SK-N-SH treated with all-trans-retinoic acid at 6 μM for 48 hours (cell line): ENCODE results near the gene AGBL1.

Experiments used
- ATAC-seq: fragments of 200-7000 bp; cut with Tn5 transposase; 3 replicates; pipeline ENCODE4 v1.9.1; 2020; ENCODE audit warnings: mild to moderate bottlenecking, moderate library complexity
- ARNTL ChIP-seq: fragments of 450-650 bp; formaldehyde crosslinking; IDR thresholded peaks from 2 replicates; pipeline ENCODE4 v1.5.0; 2020; ENCODE audit warnings: low read depth, mild to moderate bottlenecking, moderate library complexity, borderline replicate concordance
- BACH2 ChIP-seq: fragments of 250-450 bp; sonication (Bioruptor Pico); IDR thresholded peaks from 2 replicates; pipeline ENCODE4 v1.9.0; 2021; ENCODE audit warnings: mild to moderate bottlenecking, borderline replicate concordance
- CSDC2 ChIP-seq: fragments of 250-450 bp; sonication (Bioruptor Pico); IDR thresholded peaks from 2 replicates; pipeline ENCODE4 v1.5.0; 2020; ENCODE audit warnings: mild to moderate bottlenecking, moderate library complexity
- ESRRG ChIP-seq: fragments of 250-450 bp; sonication (Bioruptor Pico); IDR thresholded peaks from 2 replicates; pipeline ENCODE4 v1.6.1; 2021; ENCODE audit warnings: mild to moderate bottlenecking
- OSR1 ChIP-seq: fragments of 250-450 bp; sonication (Bioruptor Pico); IDR thresholded peaks from 2 replicates; pipeline ENCODE4 v1.8.0; 2022; ENCODE audit warnings: moderate library complexity, mild to moderate bottlenecking, inconsistent platforms
- PPARA ChIP-seq: fragments of 250-450 bp; sonication (Bioruptor Pico); IDR thresholded peaks from 2 replicates; pipeline ENCODE4 v1.5.0; 2020; ENCODE audit warnings: mild to moderate bottlenecking, borderline replicate concordance
- RARB ChIP-seq: fragments of 250-450 bp; sonication (Bioruptor Pico); IDR thresholded peaks from 2 replicates; pipeline ENCODE4 v1.8.0; 2021; ENCODE audit warnings: mild to moderate bottlenecking, moderate library complexity
- SNAI2 ChIP-seq: fragments of 250-450 bp; sonication (Bioruptor Pico); IDR thresholded peaks from 2 replicates; pipeline ENCODE4 v1.5.0; 2020; ENCODE audit warnings: mild to moderate bottlenecking, moderate library complexity
- TCF4 ChIP-seq: fragments of 250-450 bp; sonication (Bioruptor Pico); IDR thresholded peaks from 2 replicates; pipeline ENCODE4 v1.8.0; 2021; ENCODE audit warnings: mild to moderate bottlenecking, moderate library complexity, borderline replicate concordance
- TOX ChIP-seq: fragments of 250-450 bp; sonication (Bioruptor Pico); IDR thresholded peaks from 2 replicates; pipeline ENCODE4 v1.8.0; 2021; ENCODE audit warnings: mild to moderate bottlenecking, moderate library complexity, borderline replicate concordance
- ZC3H10 ChIP-seq: fragments of 250-450 bp; sonication (Bioruptor Pico); IDR thresholded peaks from 2 replicates; pipeline ENCODE4 v1.5.1; 2021; ENCODE audit warnings: mild to moderate bottlenecking, moderate library complexity
- ZFP3 ChIP-seq: fragments of 250-450 bp; sonication (Bioruptor Pico); IDR thresholded peaks from 2 replicates; pipeline ENCODE4 v1.5.0; 2020; ENCODE audit warnings: mild to moderate bottlenecking, moderate library complexity
- ZFP30 ChIP-seq: fragments of 450-650 bp; formaldehyde crosslinking; IDR thresholded peaks from 2 replicates; pipeline ENCODE4 v1.5.0; 2022; ENCODE audit warnings: mild to moderate bottlenecking, moderate library complexity
- ZNF565 ChIP-seq: fragments of 450-650 bp; formaldehyde crosslinking; conservative IDR thresholded peaks from 2 replicates; pipeline ENCODE4 v1.5.0; 2020; ENCODE audit warnings: low read depth, mild to moderate bottlenecking, moderate library complexity
- ZNF70 ChIP-seq: fragments of 450-650 bp; formaldehyde crosslinking; IDR thresholded peaks from 2 replicates; pipeline ENCODE4 v1.5.0; 2020; ENCODE audit warnings: mild to moderate bottlenecking, moderate library complexity
- TF ChIP-seq, protein P1 (sequence below): fragments of 250-450 bp; sonication (Bioruptor Pico); IDR thresholded peaks from 2 replicates; pipeline ENCODE4 v1.5.1; 2020; ENCODE audit warnings: low read depth, mild to moderate bottlenecking, moderate library complexity
- TF ChIP-seq, protein P2 (sequence below): fragments of 250-450 bp; sonication (Bioruptor Pico); IDR thresholded peaks from 2 replicates; pipeline ENCODE4 v1.5.0; 2020; ENCODE audit warnings: mild to moderate bottlenecking, moderate library complexity
- TF ChIP-seq, protein P3 (sequence below): fragments of 250-450 bp; sonication (Bioruptor Pico); IDR thresholded peaks from 2 replicates; pipeline ENCODE4 v1.8.0; 2021; ENCODE audit warnings: low read depth, mild to moderate bottlenecking, moderate library complexity, borderline replicate concordance
- TF ChIP-seq, protein P4 (sequence below): fragments of 250-450 bp; sonication (Bioruptor Pico); IDR thresholded peaks from 2 replicates; pipeline ENCODE4 v1.8.0; 2020; ENCODE audit warnings: mild to moderate bottlenecking, moderate library complexity, borderline replicate concordance
- TF ChIP-seq, protein P5 (sequence below): fragments of 250-450 bp; sonication (Bioruptor Pico); IDR thresholded peaks from 2 replicates; pipeline ENCODE4 v1.5.1; 2021; ENCODE audit warnings: mild to moderate bottlenecking, moderate library complexity

Gene AGBL1

DNA sequence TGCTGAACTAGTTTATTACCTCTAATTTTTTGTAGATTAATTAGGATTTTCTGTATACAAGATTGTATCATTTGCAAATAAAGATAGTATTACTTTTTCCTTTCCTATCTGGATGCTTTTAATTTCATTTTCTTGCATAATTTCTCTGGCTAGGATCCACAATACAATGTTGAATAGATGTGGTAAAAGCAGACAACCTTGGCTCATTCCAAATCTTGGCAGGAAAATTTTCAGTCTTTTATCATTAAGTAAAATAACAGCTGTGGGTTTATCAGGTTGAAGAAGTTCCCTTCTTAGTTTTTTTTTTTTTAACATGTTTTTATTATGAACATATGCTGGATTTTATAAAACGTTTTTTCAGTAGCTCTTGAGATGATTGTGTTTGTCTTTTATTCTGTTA is 422.6 kb downstream of the AGBL1 start (continued):
- no peak for TF ChIP-seq ZNF70 (CRISPR knock-in tag)
- no peak for TF ChIP-seq RARB
- no peak for TF ChIP-seq ESRRG
- TF ChIP-seq TCF4 = no peak
- TF ChIP-seq ZNF565 = no peak

DNA sequence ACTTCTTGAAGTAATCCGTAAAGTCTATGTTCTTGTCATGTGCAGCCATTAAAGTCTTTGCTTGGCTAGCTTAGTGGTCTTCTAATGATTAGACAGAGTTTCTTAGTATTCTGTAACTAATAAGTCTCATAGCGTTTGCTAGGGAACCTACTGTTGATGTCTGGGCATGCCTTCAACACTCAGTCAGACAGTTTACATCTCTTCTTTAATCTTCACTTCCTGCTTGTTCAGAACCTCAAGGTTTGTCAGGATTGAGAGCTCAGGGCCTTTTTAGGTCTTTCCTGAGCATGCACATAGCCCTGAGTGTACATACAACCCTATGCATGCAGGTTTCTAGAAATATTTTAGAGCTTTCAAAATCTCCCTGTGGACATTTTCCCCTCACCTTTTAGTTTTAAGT is 426.3 kb downstream of the AGBL1 start:
- no peak for ATAC-seq
- TF ChIP-seq, protein P1, sequence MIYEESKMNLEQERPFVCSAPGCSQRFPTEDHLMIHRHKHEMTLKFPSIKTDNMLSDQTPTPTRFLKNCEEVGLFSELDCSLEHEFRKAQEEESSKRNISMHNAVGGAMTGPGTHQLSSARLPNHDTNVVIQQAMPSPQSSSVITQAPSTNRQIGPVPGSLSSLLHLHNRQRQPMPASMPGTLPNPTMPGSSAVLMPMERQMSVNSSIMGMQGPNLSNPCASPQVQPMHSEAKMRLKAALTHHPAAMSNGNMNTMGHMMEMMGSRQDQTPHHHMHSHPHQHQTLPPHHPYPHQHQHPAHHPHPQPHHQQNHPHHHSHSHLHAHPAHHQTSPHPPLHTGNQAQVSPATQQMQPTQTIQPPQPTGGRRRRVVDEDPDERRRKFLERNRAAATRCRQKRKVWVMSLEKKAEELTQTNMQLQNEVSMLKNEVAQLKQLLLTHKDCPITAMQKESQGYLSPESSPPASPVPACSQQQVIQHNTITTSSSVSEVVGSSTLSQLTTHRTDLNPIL (CRISPR knock-in tag) = no peak
- TF ChIP-seq TCF4 = no peak
- no peak for TF ChIP-seq OSR1 (CRISPR knock-in tag)
- no peak for TF ChIP-seq SNAI2 (CRISPR knock-in tag)
- TF ChIP-seq ZNF565 = no peak
- TF ChIP-seq ZNF70 (CRISPR knock-in tag) = no peak
- TF ChIP-seq ARNTL (CRISPR knock-in tag) = no peak
- TF ChIP-seq TOX (CRISPR knock-in tag) = no peak
- TF ChIP-seq BACH2 (CRISPR knock-in tag) = no peak
- TF ChIP-seq ZC3H10 (CRISPR knock-in tag) = no peak
- TF ChIP-seq, protein P2, sequence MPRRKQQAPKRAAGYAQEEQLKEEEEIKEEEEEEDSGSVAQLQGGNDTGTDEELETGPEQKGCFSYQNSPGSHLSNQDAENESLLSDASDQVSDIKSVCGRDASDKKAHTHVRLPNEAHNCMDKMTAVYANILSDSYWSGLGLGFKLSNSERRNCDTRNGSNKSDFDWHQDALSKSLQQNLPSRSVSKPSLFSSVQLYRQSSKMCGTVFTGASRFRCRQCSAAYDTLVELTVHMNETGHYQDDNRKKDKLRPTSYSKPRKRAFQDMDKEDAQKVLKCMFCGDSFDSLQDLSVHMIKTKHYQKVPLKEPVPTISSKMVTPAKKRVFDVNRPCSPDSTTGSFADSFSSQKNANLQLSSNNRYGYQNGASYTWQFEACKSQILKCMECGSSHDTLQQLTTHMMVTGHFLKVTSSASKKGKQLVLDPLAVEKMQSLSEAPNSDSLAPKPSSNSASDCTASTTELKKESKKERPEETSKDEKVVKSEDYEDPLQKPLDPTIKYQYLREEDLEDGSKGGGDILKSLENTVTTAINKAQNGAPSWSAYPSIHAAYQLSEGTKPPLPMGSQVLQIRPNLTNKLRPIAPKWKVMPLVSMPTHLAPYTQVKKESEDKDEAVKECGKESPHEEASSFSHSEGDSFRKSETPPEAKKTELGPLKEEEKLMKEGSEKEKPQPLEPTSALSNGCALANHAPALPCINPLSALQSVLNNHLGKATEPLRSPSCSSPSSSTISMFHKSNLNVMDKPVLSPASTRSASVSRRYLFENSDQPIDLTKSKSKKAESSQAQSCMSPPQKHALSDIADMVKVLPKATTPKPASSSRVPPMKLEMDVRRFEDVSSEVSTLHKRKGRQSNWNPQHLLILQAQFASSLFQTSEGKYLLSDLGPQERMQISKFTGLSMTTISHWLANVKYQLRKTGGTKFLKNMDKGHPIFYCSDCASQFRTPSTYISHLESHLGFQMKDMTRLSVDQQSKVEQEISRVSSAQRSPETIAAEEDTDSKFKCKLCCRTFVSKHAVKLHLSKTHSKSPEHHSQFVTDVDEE (CRISPR knock-in tag) = no peak

DNA sequence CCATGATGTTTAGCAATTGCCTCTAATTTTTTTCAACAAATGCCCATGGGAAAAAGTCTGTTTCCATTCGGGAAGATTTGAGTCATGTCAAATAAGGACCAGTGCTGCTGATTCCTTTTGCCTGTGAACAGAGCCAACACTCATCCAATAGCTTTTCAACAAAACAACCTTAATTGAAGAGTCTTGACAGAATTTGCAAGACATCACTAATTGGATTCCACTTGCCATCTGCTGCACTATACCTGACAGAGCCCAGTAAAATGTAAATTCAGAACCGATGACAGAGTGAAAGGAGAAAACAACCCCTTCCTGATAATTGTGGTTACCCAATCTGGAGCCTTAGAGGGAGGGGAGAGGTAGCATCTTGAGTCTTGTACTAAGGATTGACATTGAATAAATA is 426.7 kb downstream of the AGBL1 start:
- ATAC-seq = no peak
- TF ChIP-seq TCF4 = no peak
- TF ChIP-seq, protein P3, sequence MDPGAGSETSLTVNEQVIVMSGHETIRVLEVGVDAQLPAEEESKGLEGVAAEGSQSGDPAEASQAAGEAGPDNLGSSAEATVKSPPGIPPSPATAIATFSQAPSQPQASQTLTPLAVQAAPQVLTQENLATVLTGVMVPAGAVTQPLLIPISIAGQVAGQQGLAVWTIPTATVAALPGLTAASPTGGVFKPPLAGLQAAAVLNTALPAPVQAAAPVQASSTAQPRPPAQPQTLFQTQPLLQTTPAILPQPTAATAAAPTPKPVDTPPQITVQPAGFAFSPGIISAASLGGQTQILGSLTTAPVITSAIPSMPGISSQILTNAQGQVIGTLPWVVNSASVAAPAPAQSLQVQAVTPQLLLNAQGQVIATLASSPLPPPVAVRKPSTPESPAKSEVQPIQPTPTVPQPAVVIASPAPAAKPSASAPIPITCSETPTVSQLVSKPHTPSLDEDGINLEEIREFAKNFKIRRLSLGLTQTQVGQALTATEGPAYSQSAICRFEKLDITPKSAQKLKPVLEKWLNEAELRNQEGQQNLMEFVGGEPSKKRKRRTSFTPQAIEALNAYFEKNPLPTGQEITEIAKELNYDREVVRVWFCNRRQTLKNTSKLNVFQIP (CRISPR knock-in tag) = no peak
- TF ChIP-seq CSDC2 (CRISPR knock-in tag) = no peak
- no peak for TF ChIP-seq PPARA (CRISPR knock-in tag)
- TF ChIP-seq, protein P4, sequence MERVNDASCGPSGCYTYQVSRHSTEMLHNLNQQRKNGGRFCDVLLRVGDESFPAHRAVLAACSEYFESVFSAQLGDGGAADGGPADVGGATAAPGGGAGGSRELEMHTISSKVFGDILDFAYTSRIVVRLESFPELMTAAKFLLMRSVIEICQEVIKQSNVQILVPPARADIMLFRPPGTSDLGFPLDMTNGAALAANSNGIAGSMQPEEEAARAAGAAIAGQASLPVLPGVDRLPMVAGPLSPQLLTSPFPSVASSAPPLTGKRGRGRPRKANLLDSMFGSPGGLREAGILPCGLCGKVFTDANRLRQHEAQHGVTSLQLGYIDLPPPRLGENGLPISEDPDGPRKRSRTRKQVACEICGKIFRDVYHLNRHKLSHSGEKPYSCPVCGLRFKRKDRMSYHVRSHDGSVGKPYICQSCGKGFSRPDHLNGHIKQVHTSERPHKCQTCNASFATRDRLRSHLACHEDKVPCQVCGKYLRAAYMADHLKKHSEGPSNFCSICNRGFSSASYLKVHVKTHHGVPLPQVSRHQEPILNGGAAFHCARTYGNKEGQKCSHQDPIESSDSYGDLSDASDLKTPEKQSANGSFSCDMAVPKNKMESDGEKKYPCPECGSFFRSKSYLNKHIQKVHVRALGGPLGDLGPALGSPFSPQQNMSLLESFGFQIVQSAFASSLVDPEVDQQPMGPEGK (CRISPR knock-in tag) = no peak
- TF ChIP-seq, protein P1 (CRISPR knock-in tag) = no peak
- TF ChIP-seq OSR1 (CRISPR knock-in tag) = no peak

DNA sequence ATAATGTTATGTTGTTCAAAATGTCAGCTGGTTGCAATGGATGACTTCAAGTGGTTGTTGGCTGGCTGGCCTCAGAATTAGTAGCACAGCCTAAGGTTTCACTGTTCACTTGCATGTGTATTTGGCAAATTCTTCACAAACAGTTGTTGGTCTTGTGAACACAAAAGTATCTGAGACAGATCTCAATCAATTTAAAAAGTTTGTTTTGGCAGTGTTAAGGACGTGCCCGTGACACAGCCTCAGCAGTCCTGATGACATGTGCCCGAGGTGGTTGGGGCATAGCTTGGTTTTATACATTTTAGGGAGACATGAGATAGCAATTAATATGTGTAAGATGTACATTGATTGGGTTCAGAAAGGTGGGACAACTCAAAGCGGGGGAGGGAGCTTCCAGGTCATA is 436.0 kb downstream of the AGBL1 start:
- ATAC-seq = no peak
- TF ChIP-seq, protein P1 (CRISPR knock-in tag) = no peak
- TF ChIP-seq, protein P4 (CRISPR knock-in tag) = no peak
- TF ChIP-seq ZNF565 (no peak), SNAI2 (CRISPR knock-in tag) (no peak), ZFP30 (CRISPR knock-in tag) (no peak), ZFP3 (CRISPR knock-in tag) (no peak), TOX (CRISPR knock-in tag) (no peak), TCF4 (no peak)
- TF ChIP-seq, protein P3 (CRISPR knock-in tag) = no peak
- TF ChIP-seq, protein P5, sequence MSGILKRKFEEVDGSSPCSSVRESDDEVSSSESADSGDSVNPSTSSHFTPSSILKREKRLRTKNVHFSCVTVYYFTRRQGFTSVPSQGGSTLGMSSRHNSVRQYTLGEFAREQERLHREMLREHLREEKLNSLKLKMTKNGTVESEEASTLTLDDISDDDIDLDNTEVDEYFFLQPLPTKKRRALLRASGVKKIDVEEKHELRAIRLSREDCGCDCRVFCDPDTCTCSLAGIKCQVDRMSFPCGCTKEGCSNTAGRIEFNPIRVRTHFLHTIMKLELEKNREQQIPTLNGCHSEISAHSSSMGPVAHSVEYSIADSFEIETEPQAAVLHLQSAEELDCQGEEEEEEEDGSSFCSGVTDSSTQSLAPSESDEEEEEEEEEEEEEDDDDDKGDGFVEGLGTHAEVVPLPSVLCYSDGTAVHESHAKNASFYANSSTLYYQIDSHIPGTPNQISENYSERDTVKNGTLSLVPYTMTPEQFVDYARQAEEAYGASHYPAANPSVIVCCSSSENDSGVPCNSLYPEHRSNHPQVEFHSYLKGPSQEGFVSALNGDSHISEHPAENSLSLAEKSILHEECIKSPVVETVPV = no peak
